Central memory CD4-positive, alpha-beta T cell (primary cell): ENCODE results near the gene TRIM75.
"Not testable (repeated sequence)": the region's sequence is repeated elsewhere in the genome, so short reads cannot be mapped to it uniquely, and the experiment has no call there.

ENCODE experiments used
- DNase-seq: peaks from one replicate; pipeline ENCODE4 v3.0.0; 2022

TRIM75 gene

GRCh38 chr4:165079476-165079875, 25.8 kb downstream of the TRIM75 start:
- no peak for DNase-seq

DNA sequence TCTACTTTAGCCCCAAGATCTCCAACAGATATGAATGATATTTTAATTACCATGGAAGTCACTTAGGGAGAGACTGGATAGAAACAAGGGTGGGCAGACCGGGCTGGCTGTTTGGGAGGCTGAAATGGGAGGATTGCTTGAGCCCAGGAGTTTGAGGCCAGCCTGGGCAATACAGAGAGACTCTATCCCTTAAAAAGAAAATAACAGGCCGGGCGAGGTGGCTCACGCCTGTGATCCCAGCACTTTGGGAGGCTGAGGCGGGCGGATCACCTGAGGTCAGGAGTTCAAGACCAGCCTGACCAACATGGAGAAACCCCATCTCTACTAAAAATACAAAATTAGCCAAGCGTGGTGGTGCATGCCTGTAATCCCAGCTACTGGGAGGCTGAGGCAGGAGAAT, 31.1 kb downstream of the TRIM75 start:
- DNase-seq: not testable (repeated sequence)

DNA sequence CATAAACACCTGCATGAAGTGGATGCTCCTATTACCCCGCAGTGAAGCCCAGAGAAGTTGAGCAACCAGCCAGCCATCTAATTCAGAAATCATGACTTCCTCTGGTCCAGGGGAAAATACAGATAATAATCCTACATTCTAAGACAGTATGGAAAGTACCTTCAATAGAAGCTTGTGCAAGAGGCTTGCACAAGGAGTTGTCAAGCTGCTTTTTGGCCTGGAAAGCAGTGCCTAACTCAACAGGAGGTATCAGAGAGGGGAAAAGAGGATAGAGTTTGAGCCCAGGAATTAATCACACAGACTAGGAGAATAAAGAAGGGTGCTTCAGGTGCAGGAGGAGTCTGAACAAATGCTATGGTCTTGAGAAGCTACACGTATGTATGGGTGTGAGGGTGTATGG, 32.3 kb downstream of the TRIM75 start:
- no peak for DNase-seq

DNA sequence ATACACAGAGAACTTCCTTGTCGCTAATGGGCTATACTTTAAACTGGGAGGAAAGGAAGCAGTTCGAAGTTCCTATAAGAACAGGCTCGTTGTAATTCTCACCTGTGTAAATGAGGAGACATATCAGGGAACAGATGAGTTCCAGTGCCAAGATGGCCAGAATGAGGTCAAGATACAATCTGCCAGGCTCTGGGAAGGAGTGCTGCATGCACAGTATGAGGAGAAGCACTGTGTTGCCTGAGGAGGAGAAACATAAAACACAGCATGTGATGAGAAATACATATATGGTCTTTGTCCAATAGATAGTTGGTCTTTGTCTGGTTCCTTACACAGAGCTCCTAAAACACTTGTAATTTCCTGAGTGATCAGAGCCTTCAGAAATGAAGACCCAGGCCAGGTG, 34.7 kb downstream of the TRIM75 start:
- no peak for DNase-seq

GRCh38 chr4:165092187-165092586, 38.5 kb downstream of the TRIM75 start:
- DNase-seq: not testable (repeated sequence)

- DNase-seq: no peak
These were observed 41.2 kb downstream of the TRIM75 start for GRCh38 chr4:165094873-165095272.

GRCh38 chr4:165095291-165095690, 41.6 kb downstream of the TRIM75 start:
- no peak for DNase-seq

DNA sequence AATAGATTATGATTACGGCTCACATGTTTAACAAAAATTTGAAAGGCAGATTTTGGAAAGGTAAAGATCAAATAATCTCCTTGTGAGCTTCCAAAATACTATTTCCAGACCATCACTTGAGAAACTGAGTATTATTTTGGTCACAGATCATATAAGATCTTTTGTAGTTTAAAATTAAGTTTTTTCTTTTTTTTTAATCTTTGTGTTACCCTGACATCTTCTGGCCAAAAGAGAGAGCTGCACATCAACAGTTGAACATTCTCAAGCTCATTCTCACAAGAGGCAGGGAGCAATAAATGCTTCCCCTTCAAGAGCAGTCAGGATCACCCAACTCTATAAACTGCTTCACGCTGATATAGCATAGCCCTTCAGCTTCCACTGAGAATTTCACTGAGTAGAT, 43.1 kb downstream of the TRIM75 start:
- DNase-seq: no peak

GRCh38 chr4:165101641-165102040, 48.0 kb downstream of the TRIM75 start:
- no peak for DNase-seq

GRCh38 chr4:165106518-165106917, 52.9 kb downstream of the TRIM75 start:
- no peak for DNase-seq
